ENCODE data around the gene ATP8B3. TPM values are rescaled to one million over a fixed set of nuclear protein-coding genes. Genes with fewer than 3 reads are reported as not detected.

The ATP8B3 gene
- total RNA-seq, 1 donor from 2014 or later, result 0.89 TPM

DNA sequence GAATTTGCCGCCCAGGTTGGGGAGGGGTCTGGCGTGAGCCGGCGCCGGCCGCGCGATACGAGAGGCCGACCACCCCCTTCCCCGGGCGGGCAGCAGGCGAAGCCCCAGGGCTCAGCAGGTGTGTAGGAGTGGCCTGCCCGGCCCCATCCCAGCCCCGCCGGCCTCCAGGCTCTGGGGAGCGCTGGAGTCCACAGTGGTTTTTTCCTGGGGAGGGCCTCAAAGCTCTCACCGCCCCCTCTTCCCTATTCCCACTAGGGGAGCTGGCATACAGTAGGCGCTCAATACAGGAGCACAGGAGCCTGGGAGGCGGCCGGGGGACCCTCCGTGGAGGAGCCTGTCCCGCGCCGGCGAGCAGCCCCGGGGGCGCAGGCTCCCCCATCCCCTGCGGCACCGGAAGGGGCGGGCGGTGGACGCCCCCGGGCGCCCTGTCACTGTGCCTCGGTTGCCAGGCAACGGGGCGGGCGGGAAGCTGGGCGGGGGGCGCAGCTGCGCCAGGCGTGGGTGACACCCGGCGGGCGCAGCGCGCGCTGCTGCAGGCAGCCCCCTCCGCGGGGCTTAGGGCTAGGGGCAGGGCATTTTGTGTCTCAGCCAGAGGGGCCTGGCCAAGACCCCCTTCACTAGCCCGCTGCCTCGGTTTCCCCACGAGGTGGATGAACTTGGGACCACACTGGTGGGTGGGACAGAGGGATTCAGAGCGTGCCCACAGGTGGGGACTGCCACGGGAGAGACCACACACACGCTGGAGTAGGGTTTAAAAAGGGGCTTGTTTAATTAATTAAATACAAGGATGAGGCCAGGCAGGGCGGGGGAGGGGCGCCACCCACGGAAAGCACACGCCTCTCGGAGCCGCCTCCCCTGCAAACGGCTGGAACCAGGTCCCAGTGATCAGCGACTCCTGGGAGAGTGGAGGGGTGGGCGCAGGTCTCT is 39.8 kb upstream of the ATP8B3 start:
- DNase-seq (peak; percentile 39), ATAC-seq (no peak)
- intact Hi-C loops (cut with micrococcal nuclease), result no loop called here

DNA sequence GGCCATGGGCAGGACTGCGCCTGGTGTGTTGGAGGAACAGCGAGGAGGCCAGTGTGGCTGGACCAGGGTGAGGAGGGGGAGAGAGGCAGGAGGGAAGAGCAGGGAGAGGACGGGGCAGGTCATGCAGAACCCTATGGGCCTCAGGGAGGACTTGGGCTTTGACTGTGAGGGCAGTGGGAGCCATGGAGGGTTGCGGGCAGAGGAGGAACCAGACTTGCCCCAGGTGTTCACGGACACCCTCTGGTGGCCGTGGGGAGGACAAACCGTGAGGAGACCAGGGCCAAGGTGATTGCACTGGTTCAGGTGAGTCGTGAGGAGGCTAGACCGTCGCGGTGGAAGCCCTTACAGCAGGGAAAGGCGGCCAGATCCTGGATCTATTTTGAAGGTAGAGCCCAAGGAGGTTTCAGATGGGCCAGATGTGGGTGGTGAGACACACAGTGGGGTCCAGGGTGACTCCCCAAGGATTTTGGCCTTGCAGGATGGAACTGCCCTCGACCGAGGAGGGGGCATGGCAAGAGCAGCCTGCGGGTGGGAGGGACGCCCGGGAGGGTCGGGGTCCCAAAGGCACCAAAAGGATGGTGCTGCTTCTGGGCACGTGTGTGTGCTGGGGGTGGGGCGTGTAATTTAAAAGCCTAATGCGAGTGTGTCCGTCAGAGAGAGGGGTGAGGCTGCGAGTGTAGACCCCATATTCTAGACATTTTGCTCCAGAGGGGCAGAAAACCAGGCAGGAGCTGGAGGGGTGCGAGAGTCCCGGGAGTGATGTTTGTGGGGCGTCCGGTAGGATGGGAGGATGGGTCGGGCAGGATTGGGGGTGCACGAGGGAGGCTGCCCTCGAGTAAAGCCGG is 39.0 kb upstream of the ATP8B3 start:
- DNase-seq, result no peak
- intact Hi-C loops (cut with micrococcal nuclease), result no loop called here
- ATAC-seq, result no peak

DNA sequence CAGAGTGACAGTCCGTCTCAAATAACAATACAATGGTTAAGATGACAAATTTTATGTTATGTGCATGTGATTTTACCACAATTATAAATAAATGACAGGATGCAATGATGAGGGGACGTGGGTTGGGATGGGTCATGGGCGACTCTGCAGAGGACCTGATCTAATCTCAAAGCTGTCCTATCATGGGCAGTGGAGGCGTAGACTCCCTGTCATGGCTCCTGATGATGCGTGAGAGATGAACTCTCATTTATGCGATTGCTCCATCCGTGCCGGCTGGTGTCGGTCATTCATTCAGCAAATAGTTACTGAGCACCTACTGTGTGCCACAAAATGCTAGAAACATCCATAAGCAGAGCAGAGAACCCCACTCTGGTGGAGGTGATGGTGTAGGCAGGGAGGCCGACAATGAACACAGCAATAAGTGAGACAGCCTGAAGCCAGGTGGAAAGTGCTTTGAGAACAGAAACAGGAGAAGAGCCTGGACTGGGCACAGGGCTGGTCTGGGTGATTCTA is 37.9 kb upstream of the ATP8B3 start:
- DNase-seq (no peak), ATAC-seq (no peak)
- intact Hi-C loops (cut with micrococcal nuclease), result no loop called here

DNA sequence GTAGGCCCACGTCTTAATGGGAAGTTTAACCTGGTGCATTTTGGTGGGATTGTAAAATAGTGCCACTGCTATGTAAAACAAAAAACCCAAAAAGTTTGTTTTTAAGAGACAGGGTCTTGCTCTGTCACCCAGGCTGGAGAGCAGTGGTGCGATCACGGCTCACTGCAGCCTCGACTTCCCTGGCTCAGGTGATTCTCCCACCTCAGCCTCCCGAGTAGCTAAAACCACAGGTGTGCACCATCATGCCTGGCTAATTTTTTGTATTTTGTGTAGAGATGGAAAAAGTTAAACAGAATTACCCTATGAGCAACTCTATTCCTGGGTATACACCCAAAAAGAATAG is 37.0 kb upstream of the ATP8B3 start:
- intact Hi-C loops (cut with micrococcal nuclease), result no loop called here
- ATAC-seq, result no peak
- no peak for DNase-seq

DNA sequence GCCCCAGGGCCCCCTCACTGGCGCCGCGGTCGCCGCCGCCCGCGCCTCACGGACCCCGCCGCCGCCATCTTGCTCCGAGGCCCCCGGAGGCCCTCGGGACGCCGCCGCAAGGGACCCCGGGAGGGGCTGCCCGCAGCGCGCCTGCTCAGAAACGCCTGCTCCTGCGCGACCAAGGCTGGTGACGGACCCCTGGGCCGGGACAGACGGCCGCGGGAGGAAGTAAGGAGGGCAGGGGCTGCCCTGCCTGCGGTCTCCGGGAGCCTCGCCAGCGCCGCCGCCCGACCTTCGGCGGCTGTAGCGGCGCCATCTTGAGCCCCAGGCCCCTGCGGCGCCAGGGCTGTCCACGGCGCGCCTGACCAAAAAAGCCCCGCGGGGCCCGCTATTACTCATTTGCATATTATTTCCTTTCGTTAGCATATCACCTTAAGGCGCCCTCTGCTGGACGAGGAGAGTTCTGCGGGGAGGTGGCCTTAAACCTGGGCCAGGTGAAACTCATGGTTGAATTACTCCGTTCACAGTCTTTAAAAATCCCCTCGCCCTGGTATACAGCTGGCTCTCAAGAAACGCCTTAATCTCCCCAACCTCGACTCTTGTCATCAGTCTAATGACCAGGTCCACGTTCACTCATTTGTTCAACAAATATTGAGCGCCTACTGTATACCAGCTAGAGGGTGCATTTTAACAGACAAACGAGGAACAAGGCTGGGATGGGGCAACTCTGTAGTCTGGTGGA is 36.5 kb upstream of the ATP8B3 start, which contains the start of gene REXO1:
Gene REXO1, minus strand, starts transcription at position 85 of the 733 bp plus-strand sequence. CDS start 125 bp downstream, outside the sequence.
- DNase-seq (peak; percentile 97), ATAC-seq (peak; percentile 86)
- intact Hi-C loops (cut with micrococcal nuclease), result no loop called here

DNA sequence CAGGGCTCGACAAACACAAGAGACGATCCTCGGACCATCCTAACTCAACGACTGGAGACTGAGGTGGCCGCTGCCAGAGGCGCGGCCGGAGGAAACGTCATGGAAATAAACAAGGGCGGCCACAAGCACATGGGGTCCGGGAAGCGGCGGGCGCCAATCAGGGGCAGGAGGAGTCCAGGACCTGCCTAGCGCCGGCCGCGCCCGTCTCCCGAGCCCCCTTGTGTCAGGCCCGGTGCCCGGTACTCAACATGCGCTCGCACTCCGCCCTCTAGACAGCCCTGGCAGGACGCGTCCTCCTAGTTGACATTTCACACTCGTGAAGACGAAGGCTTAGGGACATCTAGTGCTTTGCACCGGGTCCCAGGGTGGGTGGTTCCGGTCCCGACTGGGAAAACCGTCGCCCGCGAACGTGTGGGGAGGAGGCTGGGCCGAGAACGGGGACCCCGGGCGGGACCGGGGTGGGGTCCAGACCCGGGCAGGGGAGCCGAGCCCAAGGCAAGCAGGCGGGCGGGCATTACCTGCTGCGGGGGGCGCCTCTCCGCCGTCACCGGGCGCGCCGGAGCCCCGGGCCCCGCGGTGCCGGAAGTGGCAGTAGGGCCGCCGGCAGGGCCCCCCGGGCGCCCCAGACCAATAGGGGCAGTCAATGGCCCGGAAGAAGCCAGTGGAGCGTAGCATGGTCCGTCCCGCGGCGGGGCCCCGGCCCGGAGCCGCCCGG is 35.8 kb upstream of the ATP8B3 start:
- DNase-seq, result peak; percentile 54
- intact Hi-C loops (cut with micrococcal nuclease), result no loop called here
- no peak for ATAC-seq

DNA sequence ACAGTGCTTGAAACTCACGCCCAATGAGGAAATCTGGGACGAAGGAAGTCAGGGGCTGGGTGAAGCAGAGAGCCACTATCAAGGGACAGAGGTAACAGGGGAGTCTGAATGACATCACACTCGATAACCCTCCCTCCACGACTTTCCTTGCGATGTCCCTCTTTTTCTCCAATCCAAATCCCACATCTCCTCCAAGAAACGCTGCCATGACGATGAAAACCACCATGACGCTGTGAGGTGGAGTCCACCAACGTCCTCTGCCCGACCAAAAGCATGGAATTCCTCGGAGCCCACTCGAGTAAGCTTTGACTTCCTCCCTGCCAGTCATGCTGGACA is 35.2 kb upstream of the ATP8B3 start:
- intact Hi-C loops (cut with micrococcal nuclease), result no loop called here
- DNase-seq (no peak), ATAC-seq (no peak)

DNA sequence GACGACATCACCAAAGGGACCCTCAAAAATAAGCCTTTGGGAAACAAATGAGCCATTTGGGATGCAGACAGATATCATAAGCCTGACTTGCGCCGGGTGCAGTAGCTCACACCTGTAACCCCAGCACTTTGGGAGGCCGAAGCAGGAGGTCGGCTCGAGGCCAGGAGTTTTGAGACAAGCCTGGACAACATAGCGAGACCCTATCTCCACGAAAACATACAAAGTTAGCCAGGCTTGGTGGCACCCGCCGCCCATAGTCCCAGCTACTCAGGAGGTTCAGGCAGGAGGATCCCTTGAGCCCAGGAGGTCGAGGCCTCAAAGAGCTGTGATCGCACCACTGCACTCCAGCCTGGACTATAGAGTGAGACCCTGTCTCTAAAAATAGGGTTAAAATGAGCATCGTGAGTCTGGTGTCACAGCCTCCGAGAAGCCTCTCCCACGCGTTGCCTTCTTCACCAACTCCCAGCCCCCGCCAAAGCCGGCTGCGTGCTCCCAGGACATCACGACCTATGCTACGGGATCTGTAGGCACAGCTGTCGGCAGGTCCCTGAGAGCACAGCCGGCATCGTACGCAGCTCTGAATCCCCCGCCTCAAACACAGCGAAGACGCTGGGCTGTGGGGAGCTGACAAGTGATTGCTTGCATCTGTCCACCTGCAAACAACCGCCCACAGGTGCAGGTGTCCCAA is 34.6 kb upstream of the ATP8B3 start:
- no peak for DNase-seq
- no peak for ATAC-seq
- intact Hi-C loops (cut with micrococcal nuclease), result no loop called here

DNA sequence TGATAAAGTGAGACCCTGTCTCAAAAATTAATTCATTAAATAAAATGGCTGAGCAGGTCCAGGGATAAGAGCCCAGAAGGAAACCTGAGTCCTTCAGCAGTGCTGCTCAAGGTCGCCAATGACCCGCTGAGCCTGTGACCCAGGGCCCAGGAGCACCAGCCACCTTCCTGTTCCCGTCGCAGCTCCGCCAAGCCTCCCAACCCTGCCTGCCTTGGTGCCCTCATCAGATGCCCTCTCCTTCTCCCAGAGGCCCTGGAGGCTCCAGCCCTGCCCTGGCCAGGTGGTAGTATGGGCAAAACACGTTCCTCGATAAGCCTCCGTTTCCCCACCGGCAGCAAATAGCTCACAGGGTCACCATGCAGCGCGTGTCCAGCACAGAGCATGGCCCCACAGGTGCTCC is 33.6 kb upstream of the ATP8B3 start:
- intact Hi-C loops (cut with micrococcal nuclease), result no loop called here
- DNase-seq (peak; percentile 23), ATAC-seq (no peak)

DNA sequence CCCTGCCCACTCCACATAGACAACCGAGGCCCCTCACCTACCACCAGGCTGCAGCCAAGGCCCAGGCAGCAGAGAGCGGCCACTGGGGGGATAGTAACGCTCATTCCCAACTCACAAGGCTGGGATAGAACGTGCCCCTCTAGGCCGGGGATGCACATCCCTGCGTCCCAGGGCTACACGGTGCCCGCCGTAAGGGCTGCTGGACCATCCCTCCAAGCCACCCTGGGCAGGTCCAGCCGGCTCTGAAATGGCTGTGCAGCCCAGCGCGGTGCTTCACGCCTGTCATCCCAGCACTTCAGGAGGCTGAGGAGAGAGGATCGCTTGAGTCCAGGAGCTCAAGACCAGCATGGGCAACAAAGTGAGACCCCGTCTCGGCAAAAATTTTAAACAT is 33.0 kb upstream of the ATP8B3 start:
- ATAC-seq (no peak), DNase-seq (no peak)
- intact Hi-C loops (cut with micrococcal nuclease), result no loop called here

DNA sequence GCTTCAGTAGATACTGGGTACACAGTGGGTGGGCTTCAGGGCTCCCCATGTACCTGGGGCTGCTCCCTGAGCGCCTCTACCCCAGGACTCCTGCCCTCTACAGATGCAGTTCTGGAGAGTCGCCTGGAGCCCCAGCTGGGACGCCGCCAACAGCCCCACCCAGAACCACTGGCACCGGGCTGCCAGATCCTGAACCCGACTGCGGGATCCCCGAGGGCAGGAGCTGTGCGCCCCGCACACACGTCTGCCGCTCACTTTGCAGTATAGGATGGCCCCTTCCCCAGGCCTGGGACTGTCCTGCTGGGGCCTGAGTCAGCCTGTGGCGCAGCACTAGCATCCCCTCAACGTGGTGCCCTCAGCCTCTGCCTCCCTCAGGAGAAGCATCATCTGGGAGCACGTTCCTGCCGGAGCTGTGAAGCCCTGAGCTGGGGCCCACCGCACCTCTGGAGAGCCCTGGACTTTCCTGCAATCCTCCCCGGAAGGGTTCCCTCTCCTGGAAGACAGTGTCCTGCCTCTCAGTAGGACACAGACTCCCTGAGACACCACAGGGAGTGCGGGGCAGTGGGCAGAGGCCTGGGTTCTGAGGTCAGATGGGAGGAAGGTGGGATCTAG is 32.5 kb upstream of the ATP8B3 start:
- DNase-seq (peak; percentile 37), ATAC-seq (no peak)
- intact Hi-C loops (cut with micrococcal nuclease), result no loop called here

DNA sequence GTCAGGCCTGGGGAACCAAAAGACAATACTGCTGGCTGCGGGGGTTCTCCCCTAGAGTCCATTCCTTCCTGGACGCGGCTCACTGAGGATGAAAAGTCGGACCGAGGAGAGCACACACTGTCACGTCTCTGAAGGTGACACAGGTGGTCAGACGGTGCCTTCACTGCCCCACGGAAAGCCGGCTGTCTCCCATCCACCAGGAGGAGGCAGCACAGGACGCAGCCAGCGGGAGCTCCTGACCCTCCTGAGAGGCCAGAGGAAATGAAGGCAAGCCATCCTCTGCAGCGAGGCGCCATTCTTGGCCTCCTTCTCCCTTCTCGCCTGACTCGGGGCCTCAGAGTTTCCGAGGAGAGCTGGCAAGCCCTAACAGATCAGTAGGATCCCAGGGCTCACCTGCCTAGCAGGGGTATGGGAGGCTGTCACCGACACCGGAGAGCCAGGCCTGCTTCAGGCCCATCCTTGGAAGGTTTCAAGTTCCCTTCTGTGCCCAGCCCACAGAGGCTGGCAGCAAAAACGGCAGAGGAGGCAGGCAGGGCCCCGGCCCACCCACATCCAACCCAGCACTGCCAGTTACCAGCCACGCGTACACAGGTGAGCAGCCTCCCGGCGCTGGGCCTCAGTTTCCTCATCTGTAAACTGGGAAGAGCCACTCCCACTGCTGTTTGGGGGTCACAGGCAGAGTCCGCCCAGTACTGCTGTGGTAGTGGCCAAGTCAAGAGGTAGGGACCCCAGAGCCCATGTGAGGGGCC is 31.7 kb upstream of the ATP8B3 start:
- intact Hi-C loops (cut with micrococcal nuclease), result no loop called here
- DNase-seq, result no peak
- no peak for ATAC-seq

DNA sequence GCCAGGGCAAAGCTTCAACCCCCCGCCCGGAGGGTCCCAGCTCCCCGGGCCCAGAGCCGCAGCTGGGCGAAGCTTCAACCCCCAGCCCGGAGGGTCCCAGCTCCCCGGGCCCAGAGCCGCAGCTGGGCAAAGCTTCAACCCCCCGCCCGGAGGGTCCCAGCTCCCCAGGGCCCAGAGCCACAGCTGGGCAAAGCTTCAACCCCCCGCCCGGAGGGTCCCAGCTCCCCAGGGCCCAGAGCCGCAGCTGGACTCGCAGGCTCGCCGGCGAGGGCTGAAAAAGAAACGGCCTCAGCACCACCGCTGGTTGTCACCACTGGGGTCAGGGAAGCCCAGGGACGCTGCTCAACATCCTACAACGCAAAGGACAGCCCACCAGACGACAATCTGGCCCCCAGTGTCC is 31.0 kb upstream of the ATP8B3 start:
- intact Hi-C loops (cut with micrococcal nuclease), result no loop called here
- ATAC-seq, result no peak
- DNase-seq, result no peak

DNA sequence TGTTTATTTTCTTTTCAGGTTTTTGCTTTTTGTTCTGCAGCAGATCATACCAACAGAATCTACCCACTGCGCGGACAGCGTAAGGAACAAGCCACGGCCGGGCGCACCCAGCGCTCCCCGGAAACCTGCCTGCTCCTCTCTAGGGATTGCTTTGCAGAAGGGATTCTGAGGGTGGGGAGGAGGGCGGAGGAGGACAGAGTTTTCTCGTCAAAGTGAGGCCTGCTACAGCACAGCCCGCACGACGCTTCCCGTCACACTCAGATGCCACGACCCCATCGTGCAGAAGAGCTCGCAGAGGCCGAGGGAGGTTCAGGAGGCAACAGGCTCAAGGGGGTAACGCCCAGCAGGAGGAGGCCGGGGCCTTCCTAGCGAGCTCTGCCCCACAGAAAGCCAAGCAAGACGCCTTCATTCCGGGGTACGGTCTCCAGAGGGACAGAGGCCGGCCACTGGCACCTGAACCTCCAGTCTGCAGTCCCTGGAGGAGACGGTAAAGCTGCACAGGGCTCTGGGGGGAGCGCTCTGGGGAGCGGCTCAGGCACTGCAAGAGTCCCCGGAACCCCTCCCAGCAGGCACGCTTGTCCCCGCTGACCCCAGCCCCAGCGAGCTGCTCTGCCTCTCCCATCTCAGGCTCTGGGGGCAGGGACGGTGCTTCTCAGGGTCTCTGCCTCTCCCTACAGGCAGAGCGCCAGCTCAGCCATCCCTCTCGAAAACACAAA is 29.3 kb upstream of the ATP8B3 start:
- intact Hi-C loops (cut with micrococcal nuclease), result no loop called here
- ATAC-seq, result peak; percentile 7
- DNase-seq, result peak; percentile 36

DNA sequence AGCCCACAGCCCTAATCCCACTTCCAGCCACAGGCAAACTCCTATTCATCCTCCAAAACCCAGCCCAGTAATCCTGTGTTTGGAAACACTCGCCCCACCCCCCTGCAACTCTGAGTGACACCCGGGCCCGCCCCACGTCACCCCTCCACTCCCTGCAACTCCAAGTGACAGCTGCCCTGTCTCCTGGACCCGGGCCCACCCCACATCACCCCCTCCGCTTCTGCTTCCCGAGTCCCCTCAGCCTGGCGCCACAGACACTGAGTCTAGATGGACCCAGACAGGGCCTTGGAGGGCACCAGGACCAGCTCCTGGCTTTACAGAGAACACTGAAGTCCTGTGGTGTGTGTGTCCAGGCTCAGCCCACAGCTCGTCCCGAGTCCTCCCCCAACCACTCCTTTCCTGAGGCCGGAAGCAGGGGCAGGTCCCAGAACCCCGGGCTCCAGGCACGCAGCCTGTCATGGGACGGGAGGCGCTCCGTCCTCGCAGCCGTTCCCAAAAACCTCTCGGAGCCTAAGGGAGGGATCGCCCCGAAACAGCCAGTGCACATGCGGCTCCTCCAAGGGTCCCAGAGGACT is 28.6 kb upstream of the ATP8B3 start:
- ATAC-seq, result peak; percentile 69
- intact Hi-C loops (cut with micrococcal nuclease), result no loop called here
- peak; percentile 68 for DNase-seq
